ENCODE data around the gene RAD51B. TPM values are rescaled to one million over a fixed set of nuclear protein-coding genes. Genes with fewer than 3 reads are reported as not detected.

Gene RAD51B
- total and polyA plus RNA-seq, 2 of the 13 experiments (the other 11 are each of a cell fraction or from before 2014, with no cell fraction given) = 7.0 to 9.5 TPM

- TF ChIP-seq TFDP1 (CRISPR knock-in tag; IDR thresholded peaks at IDR 0.05; ENCODE audit: borderline replicate concordance) (no peak), CHD2 (IDR thresholded peaks at IDR 0.05; ENCODE audit: low read depth, low read length) (no peak), ELF1 (CRISPR knock-in tag; IDR thresholded peaks at IDR 0.05) (no peak), ZNF543 (CRISPR knock-in tag; IDR thresholded peaks at IDR 0.05) (no peak)
Observed at GRCh38 chr14:68695856-68696255, 876.3 kb downstream of the RAD51B start (continued).

GRCh38 chr14:68696266-68696665 lies 876.7 kb downstream of the RAD51B start:
- peaks cover 13% of the 10 kb centered on the region; the same call in 1 of the 2 replicates for H3K4me1 ChIP-seq (ENCODE audit: insufficient read depth, low read length)
- no peak overlapping the region for H3K4me2 ChIP-seq (ENCODE audit: low read depth, low read length)
- no peak overlapping the region for H3K27ac ChIP-seq (ENCODE audit: extremely low read length, insufficient read depth, low read length)

More at GRCh38 chr14:68696266-68696665, 876.7 kb downstream of the RAD51B start:
- Histone ChIP-seq H3K9ac (ENCODE audit: insufficient read depth, low read depth, low read length) (no peak overlapping the region), H3K9me3 (ENCODE audit: low read length) (no peaks in the 10 kb centered on the region), H3K79me2 (ENCODE audit: insufficient read depth, low read length) (no peaks in the 10 kb centered on the region), H3K36me3 (replicated peaks in 1 of 2; ENCODE audit: control insufficient read depth in 1 of 2, insufficient read depth in 2 of 2, low read length in 2 of 2) (no peaks in the 10 kb centered on the region), H2AFZ (ENCODE audit: low read length) (no peak overlapping the region), H4K20me1 (ENCODE audit: insufficient read depth, low read length) (no peaks in the 10 kb centered on the region), H3K4me3 (replicated peaks in 1 of 3; ENCODE audit: insufficient read depth in 1 of 3, low read depth in 2 of 3, low read length in 3 of 3) (no peak overlapping the region), H3K27me3 (ENCODE audit: control insufficient read depth in 1 of 2, insufficient read depth in 2 of 2, low read length in 2 of 2) (peaks cover 0 to 22% of the 10 kb centered on the region in 2 experiments; a peak in 3 of 5 replicates)
- DNase-seq (ENCODE audit: low spot score) = no peak
- in situ Hi-C loops (cut with HindIII; ENCODE audit: extremely low pct_ligation_motif_present, low pct_unique_long_range_greater_than_20kb) = no loop called here
- 68% methylated on average over 3 of the region's 3 CpGs for WGBS (ENCODE audit: low lambda C conversion rate)
- intact Hi-C loops (cut with micrococcal nuclease; ENCODE audit: unreplicated experiment) = no loop called here
- FAIRE-seq = no peak
- TF ChIP-seq DDIT3 (CRISPR knock-in tag; IDR thresholded peaks at IDR 0.05) (no peak), TBL1XR1 (IDR thresholded peaks at IDR 0.05; ENCODE audit: borderline replicate concordance, low read length, partially characterized antibody) (no peak)
- ATAC-seq = no peak
- CTCF ChIA-PET (ENCODE audit: low intra/inter-chr PET ratio, low total read pairs) = no interaction called here
- no TSS peak for BruUV-seq (replicated peaks)
- POLR2A ChIA-PET = no interaction called here

Measured in HepG2 (cell line).